OCI-LY7 (cell line): Measurements from ENCODE around the gene C16orf96. TPM values are rescaled to one million over a fixed set of nuclear protein-coding genes. Genes with fewer than 3 reads are reported as not detected.

Experiments
- BruUV-seq: library from RNA; stranded (reverse); fragments of 400-500 nt; replicated peaks from 2 replicates; lab custom pipeline; 2021; lab: Mats Ljungman, UMichigan
- CTCF ChIA-PET: fragments of 300-600 bp; sonication (Branson Sonifier 250); formaldehyde crosslinking; loops from one replicate; lab custom pipeline; 2022; ENCODE audit warnings: antibody characterized with exemption; ENCODE audit not compliant: unreplicated experiment; lab: Charles Lee
- POLR2A ChIA-PET: fragments of 300-600 bp; sonication (Branson Sonifier 250); formaldehyde crosslinking; loops from one replicate; lab custom pipeline; 2022; ENCODE audit warnings: antibody characterized with exemption; lab: Charles Lee
- DNase-seq: peaks from one replicate; pipeline ENCODE4 v3.0.0-alpha.2; 2015; ENCODE audit warnings: low spot score
- H2AFZ ChIP-seq: fragments of 200-600 bp; sonication (generic), shearing (Covaris generic); 2 replicates; pipeline ENCODE4 v1.6.1; 2014; ENCODE audit warnings: mild to moderate bottlenecking, antibody characterized with exemption, low read length, moderate library complexity
- H3K27ac ChIP-seq: fragments of 200-600 bp; sonication (generic); 2 replicates; pipeline ENCODE4 v1.5.1; 2014; ENCODE audit warnings: mixed run types, low read depth, mild to moderate bottlenecking, moderate library complexity, low read length, inconsistent platforms; ENCODE audit not compliant: poor library complexity, severe bottlenecking
- H3K36me3 ChIP-seq: fragments of 200-600 bp; sonication (generic); 2 replicates; pipeline ENCODE4 v1.6.1; 2014; ENCODE audit warnings: mild to moderate bottlenecking, antibody characterized with exemption, low read length, moderate library complexity, mixed read lengths; ENCODE audit not compliant: insufficient read depth
- H3K4me1 ChIP-seq: fragments of 200-600 bp; sonication (generic); 2 replicates; pipeline ENCODE4 v1.5.1; 2014; ENCODE audit warnings: mild to moderate bottlenecking, low read length; ENCODE audit not compliant: insufficient read depth, poor library complexity, severe bottlenecking
- H3K4me2 ChIP-seq: fragments of 200-600 bp; sonication (generic); 2 replicates; pipeline ENCODE4 v1.6.1; 2014; ENCODE audit warnings: mild to moderate bottlenecking, low read length
- H3K4me3 ChIP-seq: fragments of 200-600 bp; sonication (generic); 2 replicates; pipeline ENCODE4 v1.5.1; 2014; ENCODE audit warnings: mild to moderate bottlenecking, low read depth, low read length; ENCODE audit not compliant: poor library complexity, severe bottlenecking
- H3K79me2 ChIP-seq: fragments of 200-600 bp; sonication (generic); 2 replicates; pipeline ENCODE4 v1.6.1; 2016; ENCODE audit warnings: low read depth, mild to moderate bottlenecking, low read length, moderate library complexity, mixed read lengths; ENCODE audit not compliant: insufficient read depth
- H3K9me2 ChIP-seq: fragments of 200-600 bp; sonication (generic); 2 replicates; pipeline ENCODE4 v1.6.1; 2016; ENCODE audit warnings: mild to moderate bottlenecking, low read length, mixed read lengths; ENCODE audit not compliant: insufficient read depth
- H3K9me3 ChIP-seq: fragments of 200-600 bp; sonication (generic); 2 replicates; pipeline ENCODE4 v1.6.1; 2014; ENCODE audit warnings: mild to moderate bottlenecking, mixed run types, low read length, mixed read lengths
- H4K20me1 ChIP-seq: fragments of 200-600 bp; sonication (generic); 2 replicates; pipeline ENCODE4 v1.6.1; 2014; ENCODE audit warnings: mild to moderate bottlenecking, antibody characterized with exemption, low read length, moderate library complexity, mixed read lengths; ENCODE audit not compliant: insufficient read depth
- CTCF ChIP-seq: fragments of 200-600 bp; sonication (generic); conservative IDR thresholded peaks from 2 replicates; pipeline ENCODE4 v1.5.1; 2014; ENCODE audit warnings: mild to moderate bottlenecking, antibody characterized with exemption, low read length, moderate library complexity, mixed read lengths
- EZH2phosphoT487 ChIP-seq: fragments of 200-600 bp; sonication (generic); IDR thresholded peaks from 2 replicates; pipeline ENCODE4 v1.6.1; 2018; ENCODE audit warnings: low read depth, borderline replicate concordance, mild to moderate bottlenecking, mixed run types, antibody characterized with exemption, low read length, moderate library complexity, mixed read lengths
- intact Hi-C: fragments of 100-400 bp; cut with micrococcal nuclease; formaldehyde crosslinking; loops from one replicate; pipeline ENCODE4 v1.10.0; 2022; ENCODE audit not compliant: unreplicated experiment
- total RNA-seq, 2 experiments: library from RNA; depleted of rRNA in 1 of 2; stranded (reverse); fragments of >200 nt in 1 of 2; shearing (Covaris generic) in 1 of 2; gene quantifications; 2 replicates each; pipeline ENCODE4 v1.2.3, GENCODE V29; 2014 to 2022

The C16orf96 gene
- total RNA-seq, 2 experiments from 2014 or later, result 0.13 to 0.27 TPM

- Histone ChIP-seq H4K20me1 (no peaks in the 10 kb centered on the region), H3K79me2 (peaks cover 26% of the 10 kb centered on the region; the same call in 1 of the 2 replicates), H3K36me3 (peaks cover 6% of the 10 kb centered on the region), H2AFZ (peak within 1 kb of the TSS; percentile 72; the same call in 1 of the 2 replicates), H3K4me1 (peaks cover 21% of the 10 kb centered on the region), H3K9me2 (no peaks in the 10 kb centered on the region), H3K9me3 (no peaks in the 10 kb centered on the region), H3K4me2 (peak within 1 kb of the TSS; percentile 93), H3K4me3 (peak within 1 kb of the TSS; percentile 99), H3K27ac (peak within 1 kb of the TSS; percentile 54)
- peak; percentile 98 for DNase-seq
- ChIA-PET POLR2A (interaction anchor here (1.0 to 1.1 kb wide), 2 partner anchors 10 to 11 kb away, joined by 3 to 4 read pairs; partner anchors contain the start of gene UBALD1), CTCF (interaction anchor here (0.7 to 1.0 kb wide), 3 partner anchors 12 to 95 kb away, joined by 3 read pairs; no protein-coding TSS in a partner anchor)
- intact Hi-C loops, result loop anchor here (1.0 to 5.0 kb wide), 2 partner anchors 8 to 317 kb away; no protein-coding TSS in a partner anchor
- TF ChIP-seq EZH2phosphoT487, result no peak
- TF ChIP-seq CTCF, result peak; percentile 100
- BruUV-seq, result no TSS peak
Observed at GRCh38 chr16:4624015-4624826, 68.1 kb downstream of the C16orf96 start, which contains the start of gene MGRN1. Gene MGRN1 (plus strand): TSS chr16:4624826. CDS start chr16:4624961, 135 bp downstream.

- CTCF ChIA-PET, result interaction anchor here (0.7 to 1.0 kb wide), 2 partner anchors 11 to 96 kb away, joined by 3 read pairs; no protein-coding TSS in a partner anchor
- H3K9me2 ChIP-seq, result no peaks in the 10 kb centered on the region
- H3K79me2 ChIP-seq, result peaks cover 26% of the 10 kb centered on the region; the same call in 1 of the 2 replicates
- H3K4me2 ChIP-seq, result peak overlapping the region; percentile 93
- POLR2A ChIA-PET, result interaction anchor here (1.0 to 1.5 kb wide), 3 partner anchors 11 to 19 kb away, joined by 3 to 4 read pairs (median 4); partner anchors contain the start of gene UBALD1
- H3K9me3 ChIP-seq, result no peaks in the 10 kb centered on the region
- intact Hi-C loops, result loop anchor here (1.0 to 5.0 kb wide), 2 partner anchors 9 to 318 kb away; no protein-coding TSS in a partner anchor
- peak overlapping the region; percentile 15 for H3K27ac ChIP-seq
- DNase-seq, result peak; percentile 54
- peaks cover 21% of the 10 kb centered on the region for H3K4me1 ChIP-seq
- H2AFZ ChIP-seq, result peak overlapping the region; percentile 72; the same call in 1 of the 2 replicates
- H4K20me1 ChIP-seq, result no peaks in the 10 kb centered on the region
- H3K4me3 ChIP-seq, result peak overlapping the region; percentile 99
- peaks cover 6% of the 10 kb centered on the region for H3K36me3 ChIP-seq
- no TSS peak for BruUV-seq
- TF ChIP-seq CTCF, result no peak
- TF ChIP-seq EZH2phosphoT487, result no peak
Observed at GRCh38 chr16:4624827-4625559, 68.9 kb downstream of the C16orf96 start.
